H1 (cell line): ENCODE results near the gene CCDC180. TPM values are rescaled to one million over a fixed set of nuclear protein-coding genes. Genes with fewer than 3 reads are reported as not detected.

Source experiments
- CTCF ChIA-PET: fragments of 300-600 bp; sonication (Branson Sonifier 250); formaldehyde crosslinking; loops from one replicate; lab custom pipeline; 2021; ENCODE audit not compliant: partially characterized antibody; lab: Charles Lee
- POLR2A ChIA-PET: fragments of 300-600 bp; sonication (Branson Sonifier 250); formaldehyde crosslinking; loops from one replicate; lab custom pipeline; 2021; ENCODE audit warnings: inconsistent platforms; ENCODE audit not compliant: partially characterized antibody; lab: Charles Lee
- DNase-seq, 2 experiments: peaks; one replicate each; pipeline versions ENCODE4 v3.0.0 to v3.0.0-alpha.2; 2010 to 2022; ENCODE audit warnings: low spot score in 2 of 2, low read depth in 1 of 2, mixed read lengths in 1 of 2
- FAIRE-seq: peaks from 2 replicates; lab custom pipeline; 2011; peaks lifted over from hg19 to GRCh38; lab: Jason Lieb, UNC
- H2AFZ ChIP-seq: 2 replicates; pipeline ENCODE4 v1.8.1; 2012; ENCODE audit warnings: low read length, inconsistent platforms
- H2AK5ac ChIP-seq: 2 replicates; pipeline ENCODE4 v1.6.1; 2013; ENCODE audit warnings: low read depth, low read length
- H2BK120ac ChIP-seq: replicated peaks from 2 replicates; pipeline ENCODE3; 2013; ENCODE audit warnings: low read depth, low read length, inconsistent platforms
- H2BK12ac ChIP-seq: 2 replicates; pipeline ENCODE4 v1.6.1; 2013; ENCODE audit warnings: low read depth, low read length
- H2BK15ac ChIP-seq: 2 replicates; pipeline ENCODE4 v1.6.1; 2013; ENCODE audit warnings: low read length
- H2BK20ac ChIP-seq: 2 replicates; pipeline ENCODE4 v1.6.1; 2013; ENCODE audit warnings: low read length
- H2BK5ac ChIP-seq: 2 replicates; pipeline ENCODE4 v1.6.1; 2013; ENCODE audit warnings: low read depth, low read length
- H3K14ac ChIP-seq: 2 replicates; pipeline ENCODE4 v1.6.1; 2013; ENCODE audit warnings: inconsistent platforms; ENCODE audit not compliant: insufficient read length
- H3K18ac ChIP-seq: 2 replicates; pipeline ENCODE4 v1.6.1; 2013; ENCODE audit warnings: low read length; ENCODE audit errors: extremely low read depth
- H3K23ac ChIP-seq: 2 replicates; pipeline ENCODE4 v1.6.1; 2013; ENCODE audit warnings: inconsistent platforms; ENCODE audit not compliant: insufficient read length
- H3K23me2 ChIP-seq: 2 replicates; pipeline ENCODE4 v1.6.1; 2013; ENCODE audit warnings: low read depth, low read length
- H3K27ac ChIP-seq: 2 replicates; pipeline ENCODE4 v1.6.1; 2011; ENCODE audit warnings: low read depth, low read length, inconsistent platforms
- H3K27me3 ChIP-seq, 4 experiments: replicated peaks in 1 of 4; 1 replicate in 1 of 4; 2 replicates in 3 of 4; pipeline versions ENCODE4 v1.6.1 to v1.8.1; 2011 to 2013; ENCODE audit warnings: low read length in 3 of 4, mild to moderate bottlenecking in 3 of 4, inconsistent platforms in 2 of 4, mixed read lengths in 2 of 4, moderate library complexity in 1 of 4; ENCODE audit not compliant: control insufficient read depth in 3 of 4, insufficient read depth in 3 of 4; ENCODE audit errors: extremely low read depth in 1 of 4
- H3K36me3 ChIP-seq, 4 experiments: 2 replicates each; pipeline versions ENCODE4 v1.6.1 to v1.8.1; 2011 to 2013; ENCODE audit warnings: mild to moderate bottlenecking in 4 of 4, low read length in 3 of 4, moderate library complexity in 2 of 4, control low read depth in 1 of 4, inconsistent platforms in 1 of 4; ENCODE audit not compliant: insufficient read depth in 4 of 4, control insufficient read depth in 2 of 4
- H3K4ac ChIP-seq: replicated peaks from 2 replicates; pipeline ENCODE3; 2013; ENCODE audit warnings: low read length, low read depth, mixed read lengths, inconsistent platforms; ENCODE audit not compliant: insufficient read length
- H3K4me1 ChIP-seq, 4 experiments: replicated peaks in 1 of 4; 1 replicate in 1 of 4; 2 replicates in 3 of 4; pipeline versions ENCODE4 v1.6.1 to v1.8.1; 2011 to 2013; ENCODE audit warnings: low read length in 3 of 4, inconsistent platforms in 2 of 4, mixed read lengths in 1 of 4; ENCODE audit not compliant: insufficient read depth in 4 of 4, control insufficient read depth in 3 of 4
- H3K4me2 ChIP-seq, 2 experiments: 2 replicates each; pipeline versions ENCODE4 v1.6.1 to v1.8.1; 2011 to 2013; ENCODE audit warnings: low read depth in 2 of 2, low read length in 2 of 2, control low read depth in 1 of 2, inconsistent platforms in 1 of 2, mild to moderate bottlenecking in 1 of 2; ENCODE audit not compliant: insufficient read depth in 1 of 2
- H3K4me3 ChIP-seq, 4 experiments: fragments of 200-600, 300-600 bp in 1 of 4; sonication (generic), shearing (Covaris generic), sonication (Bioruptor Twin) in 1 of 4; 2 replicates each; pipeline versions ENCODE4 v1.5.1 to v1.8.1; 2011 to 2016; ENCODE audit warnings: low read length in 4 of 4, low read depth in 3 of 4, control low read depth in 2 of 4, inconsistent platforms in 2 of 4, mild to moderate bottlenecking in 2 of 4, mixed read lengths in 1 of 4, moderate library complexity in 1 of 4; ENCODE audit not compliant: insufficient read depth in 2 of 4; ENCODE audit errors: extremely low read depth in 1 of 4
- H3K56ac ChIP-seq: replicated peaks from 2 replicates; pipeline ENCODE3; 2013; ENCODE audit warnings: low read depth, mild to moderate bottlenecking, mixed read lengths, low read length, inconsistent platforms; ENCODE audit not compliant: insufficient read length
- H3K79me1 ChIP-seq: 2 replicates; pipeline ENCODE4 v1.6.1; 2013; ENCODE audit warnings: low read depth, low read length, control low read depth
- H3K79me2 ChIP-seq, 2 experiments: 2 replicates each; pipeline versions ENCODE4 v1.6.1 to v1.8.1; 2012 to 2013; ENCODE audit warnings: low read length in 2 of 2, mild to moderate bottlenecking in 2 of 2, inconsistent platforms in 1 of 2; ENCODE audit not compliant: insufficient read depth in 2 of 2, control insufficient read depth in 1 of 2
- H3K9ac ChIP-seq, 4 experiments: replicated peaks in 1 of 4; 1 replicate in 1 of 4; 2 replicates in 3 of 4; pipeline versions ENCODE4 v1.6.1 to v1.8.1; 2011 to 2013; ENCODE audit warnings: low read depth in 3 of 4, low read length in 3 of 4, control low read depth in 2 of 4, mild to moderate bottlenecking in 2 of 4, moderate library complexity in 2 of 4, inconsistent platforms in 1 of 4; ENCODE audit errors: extremely low read depth in 1 of 4
- H3K9me3 ChIP-seq, 2 experiments: 2 replicates each; pipeline versions ENCODE4 v1.6.1 to v1.8.1; 2012 to 2013; ENCODE audit warnings: mild to moderate bottlenecking in 2 of 2, moderate library complexity in 2 of 2, control low read depth in 1 of 2, inconsistent platforms in 1 of 2, low read depth in 1 of 2, low read length in 1 of 2, mixed read lengths in 1 of 2; ENCODE audit not compliant: insufficient read depth in 2 of 2
- H4K20me1 ChIP-seq, 2 experiments: replicated peaks in 1 of 2; 2 replicates each; pipeline versions ENCODE3 to v1.8.1; 2011 to 2013; ENCODE audit warnings: inconsistent platforms in 2 of 2, low read length in 2 of 2, mild to moderate bottlenecking in 1 of 2; ENCODE audit not compliant: insufficient read depth in 2 of 2, control insufficient read depth in 1 of 2
- H4K5ac ChIP-seq: 2 replicates; pipeline ENCODE4 v1.6.1; 2013; ENCODE audit warnings: low read length, low read depth, mixed read lengths, inconsistent platforms; ENCODE audit not compliant: insufficient read length
- H4K8ac ChIP-seq: 2 replicates; pipeline ENCODE4 v1.8.0; 2013; ENCODE audit warnings: mild to moderate bottlenecking, moderate library complexity, low read length, inconsistent platforms; ENCODE audit not compliant: insufficient read depth; ENCODE audit errors: extremely low read depth
- H4K91ac ChIP-seq: replicated peaks from 2 replicates; pipeline ENCODE3; 2013; ENCODE audit warnings: low read length, mixed read lengths, inconsistent platforms; ENCODE audit not compliant: insufficient read length
- CHD1 ChIP-seq: IDR thresholded peaks from 2 replicates; pipeline ENCODE4 v1.6.1; 2012; ENCODE audit warnings: low read depth, low read length, improper control_type of control experiment
- EZH2 ChIP-seq: fragments of 200-600 bp; sonication (generic); IDR thresholded peaks from 2 replicates; pipeline ENCODE4 v1.7.1; 2012; ENCODE audit warnings: low read depth, mild to moderate bottlenecking, moderate library complexity, low read length, inconsistent platforms; ENCODE audit not compliant: severe bottlenecking
- HDAC6 ChIP-seq: IDR thresholded peaks from one replicate; pipeline ENCODE4 v1.7.1; 2012; ENCODE audit warnings: low read depth, mild to moderate bottlenecking, inconsistent platforms, low read length, moderate library complexity
- JUN ChIP-seq: IDR thresholded peaks from 2 replicates; pipeline ENCODE4 v1.6.1; 2011; ENCODE audit warnings: low read depth, mild to moderate bottlenecking, improper control_type of control experiment, low read length
- POU5F1 ChIP-seq: IDR thresholded peaks from 2 replicates; pipeline ENCODE4 v1.6.1; 2011; ENCODE audit warnings: low read depth, mild to moderate bottlenecking, low read length, moderate library complexity
- SP1 ChIP-seq: IDR thresholded peaks from 2 replicates; pipeline ENCODE4 v1.6.1; 2011; ENCODE audit warnings: low read depth, low read length
- SP2 ChIP-seq: IDR thresholded peaks from 2 replicates; pipeline ENCODE4 v1.6.1; 2012; ENCODE audit warnings: mild to moderate bottlenecking, low read length, inconsistent platforms
- USF2 ChIP-seq: IDR thresholded peaks from 2 replicates; pipeline ENCODE4 v1.6.1; 2011; ENCODE audit warnings: low read length, improper control_type of control experiment
- WGBS, 2 experiments: shearing (Covaris generic) in 1 of 2; methylation state at CpG; one replicate each; pipeline versions ENCODE4 v1.1.6 to v1.1.7; 2013 to 2015; ENCODE audit warnings: low lambda C conversion rate in 2 of 2, mixed read lengths in 2 of 2, inconsistent platforms in 1 of 2, low coverage in 1 of 2, missing lambda C conversion rate in 1 of 2; ENCODE audit not compliant: insufficient replicate concordance in 2 of 2, insufficient coverage in 1 of 2, insufficient read length in 1 of 2; ENCODE audit errors: extremely low coverage in 1 of 2, missing lambda C conversion rate in 1 of 2; 5-methylcytosine and 5-hydroxymethylcytosine counted together
- polyA plus RNA-seq, 7 experiments: library from polyadenylated mRNA; depleted of rRNA in 3 of 7; stranded (reverse) in 5 of 7; unstranded in 2 of 7; fragments of >200 nt in 5 of 7; fragments of 200-250 nt in 2 of 7; gene quantifications; 1 replicate in 5 of 7; 2 replicates in 1 of 7; 4 replicates in 1 of 7; pipeline versions ENCODE4 v1.2.1 to v1.2.3, GENCODE V29; 2011 to 2013; ENCODE audit warnings: missing spikeins in 2 of 7, mixed read lengths in 2 of 7
- total RNA-seq: library from RNA; stranded (reverse); fragmentation: NEBNext Ultra II Directional; extraction: Animal tissue kit (Norgen Biotek cat#: 25700); gene quantifications from 2 replicates; pipeline ENCODE4 v1.2.1, GENCODE V29; 2021

Gene CCDC180
- total and polyA plus RNA-seq, 2 of the 8 experiments (the other 6 are each of a cell fraction or from before 2014, with no cell fraction given): 2.6 to 8.2 TPM

- no peak for TF ChIP-seq POU5F1
- TF ChIP-seq SP2: no peak
- no peak for TF ChIP-seq USF2
- TF ChIP-seq SP1: no peak
- no peak for TF ChIP-seq CHD1
- TF ChIP-seq HDAC6: no peak
- TF ChIP-seq JUN: no peak
- no peak for TF ChIP-seq EZH2
- Histone ChIP-seq H3K56ac (no peak overlapping the region), H2BK120ac (no peak overlapping the region), H3K79me2 (no peaks in the 10 kb centered on the region), H3K14ac (no peak overlapping the region), H2BK15ac (no peak overlapping the region), H3K9ac (no peak overlapping the region; a peak in 1 of 7 replicates), H3K4me1 (no peaks in the 10 kb centered on the region; a peak in 1 of 7 replicates), H4K20me1 (no peaks in the 10 kb centered on the region), H3K23ac (no peak overlapping the region), H3K79me1 (no peaks in the 10 kb centered on the region), H3K9me3 (no peaks in the 10 kb centered on the region), H4K91ac (no peak overlapping the region), H3K36me3 (peaks cover 0 to 18% (median 4%) of the 10 kb centered on the region in 4 experiments; a peak in 7 of 8 replicates), H3K27me3 (no peaks in the 10 kb centered on the region), H2BK20ac (no peak overlapping the region), H2AK5ac (no peak overlapping the region), H3K4me2 (no peak overlapping the region), H2BK12ac (no peak overlapping the region), H3K4ac (no peak overlapping the region), H3K27ac (no peak overlapping the region), H3K23me2 (no peaks in the 10 kb centered on the region), H3K4me3 (no peak overlapping the region), H2BK5ac (no peak overlapping the region), H4K5ac (no peak overlapping the region), H3K18ac (no peak overlapping the region), H2AFZ (no peak overlapping the region), H4K8ac (0 out of 2 replicates have a peak overlapping the region, but pooled peaks have one; percentile 29)
- no peak for DNase-seq
- ChIA-PET CTCF (interaction anchor here (1.2 to 1.6 kb wide), 2 partner anchors 9 to 10 kb away, joined by 4 to 6 read pairs; partner anchors contain the start of gene CCDC180), POLR2A (interaction anchor here (0.9 kb wide), 1 partner anchor 10 kb away, joined by 3 read pairs; the partner anchor contains the start of gene CCDC180)
- 92% methylated on average over 7 of the region's 7 CpGs; no CpG with 5 or more reads in 1 of the 2 experiments for WGBS, 2 experiments
- FAIRE-seq: no peak
Observed at GRCh38 chr9:97316904-97317303, 9.4 kb downstream of the CCDC180 start.
